HepG2 (cell line): Measurements from ENCODE around the gene CLEC11A. TPM values are rescaled to one million over a fixed set of nuclear protein-coding genes. Genes with fewer than 3 reads are reported as not detected.

Source experiments
- AGO1 ChIP-seq: fragments of 200-400 bp; formaldehyde crosslinking; IDR thresholded peaks from 2 replicates; pipeline ENCODE4 v1.6.1; 2017; ENCODE audit warnings: mild to moderate bottlenecking, low read depth, low read length, moderate library complexity; ENCODE audit not compliant: poor library complexity, severe bottlenecking
- MIER2 ChIP-seq: IDR thresholded peaks from 2 replicates; pipeline ENCODE4 v1.6.1; 2016; ENCODE audit warnings: missing biosample characterization, missing genetic modification reagents
- MYC ChIP-seq: sonication (generic); formaldehyde crosslinking; IDR thresholded peaks from 2 replicates; pipeline ENCODE4 v1.9.0; 2021; ENCODE audit warnings: missing genetic modification reagents, borderline replicate concordance
- REST ChIP-seq, 2 experiments: IDR thresholded peaks; 2 replicates each; pipeline ENCODE4 v1.6.1; 2011 to 2012; ENCODE audit warnings: low read length in 2 of 2, borderline replicate concordance in 1 of 2, low read depth in 1 of 2, mild to moderate bottlenecking in 1 of 2, moderate library complexity in 1 of 2
- SATB2 ChIP-seq: sonication (generic); formaldehyde crosslinking; IDR thresholded peaks from 2 replicates; pipeline ENCODE4 v1.5.0; 2020; ENCODE audit warnings: missing genetic modification reagents
- THRA ChIP-seq: sonication (generic); formaldehyde crosslinking; IDR thresholded peaks from 2 replicates; pipeline ENCODE4 v1.4.0; 2020; ENCODE audit warnings: missing genetic modification reagents, borderline replicate concordance
- ZBTB43 ChIP-seq: sonication (generic); formaldehyde crosslinking; conservative IDR thresholded peaks from 2 replicates; pipeline ENCODE4 v1.4.0; 2020; ENCODE audit warnings: missing genetic modification reagents
- ZNF331 ChIP-seq: sonication (generic); formaldehyde crosslinking; IDR thresholded peaks from 2 replicates; pipeline ENCODE4 v1.4.0; 2020; ENCODE audit warnings: missing genetic modification reagents
- ZNF451 ChIP-seq: sonication (generic); formaldehyde crosslinking; IDR thresholded peaks from 2 replicates; pipeline ENCODE4 v1.5.0; 2020; ENCODE audit warnings: mild to moderate bottlenecking, missing genetic modification reagents
- ZNF574 ChIP-seq: sonication (generic); formaldehyde crosslinking; IDR thresholded peaks from 2 replicates; pipeline ENCODE4 v1.4.0; 2020; ENCODE audit warnings: missing genetic modification reagents
- ZNF580 ChIP-seq: IDR thresholded peaks from 2 replicates; pipeline ENCODE4 v1.6.1; 2016; ENCODE audit warnings: low read depth, borderline replicate concordance
- ZNF652 ChIP-seq: IDR thresholded peaks from 2 replicates; pipeline ENCODE4 v1.6.1; 2016; ENCODE audit warnings: low read depth, borderline replicate concordance
- polyA plus RNA-seq, 8 experiments: library from polyadenylated mRNA; depleted of rRNA in 3 of 8; stranded (reverse) in 7 of 8; unstranded in 1 of 8; fragments of >200 nt; fragmentation: Illumina TruSeq in 4 of 8; extraction: Trizol in 4 of 8; gene quantifications; 2 replicates each; pipeline versions ENCODE4 v1.2.1 to v1.2.3, GENCODE V29; 2011 to 2016; ENCODE audit warnings: low read depth in 4 of 8, missing spikeins in 1 of 8, mixed read lengths in 1 of 8; ENCODE audit not compliant: insufficient read depth in 1 of 8
- total RNA-seq, 5 experiments: library from RNA; depleted of rRNA; stranded (reverse); fragments of >200 nt; fragmentation: Illumina TruSeq; extraction: Trizol; gene quantifications; 2 replicates each; pipeline ENCODE4 v1.2.3, GENCODE V29; 2016; ENCODE audit warnings: low read depth in 1 of 5

Gene CLEC11A
- total and polyA plus RNA-seq, 2 of the 13 experiments (the other 11 are each of a cell fraction or from before 2014, with no cell fraction given) = not detected

GRCh38 chr19:50695251-50696093 is 27.7 kb upstream of the CLEC11A start (continued):
- peak; percentile 41; the same call in 1 of the 2 replicates for TF ChIP-seq ZNF574 (CRISPR knock-in tag)
- TF ChIP-seq REST (IDR thresholded peaks at IDR 0.05; ENCODE audit: borderline replicate concordance in 1 of 2, low read depth in 1 of 2, low read length in 2 of 2) = peak; percentile 59 to 90
- peak; percentile 81 for TF ChIP-seq ZNF652 (CRISPR knock-in tag)
- TF ChIP-seq THRA (CRISPR knock-in tag) = peak; percentile 31; the same call in 1 of the 2 replicates
- 0 out of 2 replicates have a peak, but pooled peaks have one; percentile 27 for TF ChIP-seq ZBTB43 (CRISPR knock-in tag)
- peak; percentile 16; the same call in 1 of the 2 replicates for TF ChIP-seq MYC (CRISPR knock-in tag)
- TF ChIP-seq SATB2 = 0 out of 2 replicates have a peak, but pooled peaks have one; percentile 34
- 0 out of 2 replicates have a peak, but pooled peaks have one; percentile 39 for TF ChIP-seq ZNF331 (CRISPR knock-in tag)
- TF ChIP-seq ZNF451 = no peak
- peak; percentile 53; the same call in 1 of the 2 replicates for TF ChIP-seq ZNF580
- no peak for TF ChIP-seq AGO1
- TF ChIP-seq MIER2 (CRISPR knock-in tag) = peak; percentile 88
